GM12891 (cell line): ENCODE measurements around the gene FAM120C.

Source experiments
- PAX5 ChIP-seq: IDR thresholded peaks from 2 replicates; pipeline ENCODE4 v1.6.1; 2011; ENCODE audit warnings: low read length, moderate library complexity, mild to moderate bottlenecking; ENCODE audit not compliant: insufficient read depth, severe bottlenecking
- POLR2A ChIP-seq: IDR thresholded peaks from 2 replicates; pipeline ENCODE4 v1.6.1; 2011; ENCODE audit warnings: low read depth, low read length, control low read depth
- POLR2AphosphoS5 ChIP-seq: IDR thresholded peaks from 2 replicates; pipeline ENCODE4 v1.6.1; 2011; ENCODE audit warnings: low read depth, low read length, control low read depth
- TAF1 ChIP-seq: IDR thresholded peaks from 2 replicates; pipeline ENCODE4 v1.6.1; 2011; ENCODE audit warnings: low read depth, low read length, control low read depth

- TF ChIP-seq PAX5 (no peak), POLR2A (no peak), POLR2AphosphoS5 (no peak), TAF1 (no peak)
Observed at GRCh38 chrX:54193085-54193821, 10.2 kb upstream of the FAM120C start.
